HG02840 (cell line): ENCODE measurements around the gene PRSS38.
"Not testable (repeated sequence)": the region's sequence is repeated elsewhere in the genome, so short reads cannot be mapped to it uniquely, and the experiment has no call there.

Experiments used
- ATAC-seq: cut with Tn5 transposase; IDR thresholded peaks from one replicate; pipeline ENCODE4 v1.9.1; 2021; ENCODE audit warnings: mild to moderate bottlenecking, moderate library complexity, moderate number of reproducible peaks; ENCODE audit not compliant: unreplicated experiment, low FRiP score

PRSS38 gene

GRCh38 chr1:227838181-227838580 is 22.7 kb downstream of the PRSS38 start:
- ATAC-seq, result no peak

- no peak for ATAC-seq
Measured at GRCh38 chr1:227841096-227841495, 25.6 kb downstream of the PRSS38 start.

- no peak for ATAC-seq
Measured at GRCh38 chr1:227844320-227845146, 29.1 kb downstream of the PRSS38 start.

- no peak for ATAC-seq
Measured at GRCh38 chr1:227845147-227845458, 29.6 kb downstream of the PRSS38 start.

- no peak for ATAC-seq
Measured at GRCh38 chr1:227845519-227845918, 30.0 kb downstream of the PRSS38 start.

GRCh38 chr1:227846265-227846858 is 30.9 kb downstream of the PRSS38 start:
- ATAC-seq, result no peak

- not testable (repeated sequence) for ATAC-seq
Measured at GRCh38 chr1:227847046-227847445, 31.6 kb downstream of the PRSS38 start.

GRCh38 chr1:227848430-227848932 is 33.0 kb downstream of the PRSS38 start:
- no peak for ATAC-seq

- no peak for ATAC-seq
Measured at GRCh38 chr1:227849251-227849650, 33.8 kb downstream of the PRSS38 start.

- no peak for ATAC-seq
Measured at GRCh38 chr1:227854189-227854588, 38.7 kb downstream of the PRSS38 start.

GRCh38 chr1:227855687-227856086 is 40.2 kb downstream of the PRSS38 start:
- no peak for ATAC-seq

GRCh38 chr1:227856147-227856858 is 40.8 kb downstream of the PRSS38 start:
- no peak for ATAC-seq

- ATAC-seq, result no peak
Measured at GRCh38 chr1:227864882-227865281, 49.4 kb downstream of the PRSS38 start.

- ATAC-seq, result no peak
Measured at GRCh38 chr1:227869279-227869842, 53.9 kb downstream of the PRSS38 start.

GRCh38 chr1:227869851-227870305 is 54.4 kb downstream of the PRSS38 start:
- no peak for ATAC-seq

- ATAC-seq, result no peak
Measured at GRCh38 chr1:227870366-227870765, 54.9 kb downstream of the PRSS38 start.

GRCh38 chr1:227871892-227872291 is 56.4 kb downstream of the PRSS38 start:
- not testable (repeated sequence) for ATAC-seq

- ATAC-seq, result not testable (repeated sequence)
Measured at GRCh38 chr1:227877810-227878209, 62.3 kb downstream of the PRSS38 start.

- ATAC-seq, result no peak
Measured at GRCh38 chr1:227880342-227880924, 65.0 kb downstream of the PRSS38 start.

- no peak for ATAC-seq
Measured at GRCh38 chr1:227883073-227883520, 67.6 kb downstream of the PRSS38 start.
